Keratinocyte (primary cell): ENCODE measurements around the gene TPD52L1. TPM values are rescaled to one million over a fixed set of nuclear protein-coding genes. Genes with fewer than 3 reads are reported as not detected.

Experiments used
- DNase-seq: peaks from one replicate; pipeline ENCODE4 v3.0.0-alpha.2; 2011; ENCODE audit warnings: low read depth, missing footprints, low spot score
- FAIRE-seq: peaks from 2 replicates; lab custom pipeline; 2011; peaks lifted over from hg19 to GRCh38; lab: Jason Lieb, UNC
- H2AFZ ChIP-seq: 2 replicates; pipeline ENCODE4 v1.6.0; 2012; ENCODE audit warnings: low read length, control low read depth, inconsistent platforms; ENCODE audit not compliant: control insufficient read depth
- H3K27ac ChIP-seq: 2 replicates; pipeline ENCODE4 v1.5.1; 2011; ENCODE audit warnings: low read length; ENCODE audit not compliant: control insufficient read depth, insufficient read depth
- H3K27me3 ChIP-seq: 3 replicates; pipeline ENCODE4 v1.6.0; 2011; ENCODE audit warnings: low read length; ENCODE audit not compliant: control insufficient read depth, insufficient read depth; ENCODE audit errors: extremely low read depth
- H3K36me3 ChIP-seq, 2 experiments: 2 replicates in 1 of 2; 3 replicates in 1 of 2; pipeline ENCODE4 v1.5.1; 2011; ENCODE audit warnings: low read length in 2 of 2, mild to moderate bottlenecking in 1 of 2; ENCODE audit not compliant: control insufficient read depth in 2 of 2, insufficient read depth in 2 of 2; ENCODE audit errors: extremely low read depth in 1 of 2
- H3K4me1 ChIP-seq: 3 replicates; pipeline ENCODE4 v1.5.1; 2011; ENCODE audit warnings: low read length; ENCODE audit not compliant: control insufficient read depth, insufficient read depth; ENCODE audit errors: extremely low read depth
- H3K4me2 ChIP-seq: 3 replicates; pipeline ENCODE4 v1.6.0; 2011; ENCODE audit warnings: low read depth, low read length; ENCODE audit not compliant: control insufficient read depth, insufficient read depth; ENCODE audit errors: extremely low read depth
- H3K4me3 ChIP-seq, 3 experiments: fragments of 200-600 bp in 1 of 3; sonication (generic) in 1 of 3; 2 replicates in 2 of 3; 3 replicates in 1 of 3; pipeline ENCODE4 v1.5.1; 2011 to 2016; ENCODE audit warnings: low read length in 3 of 3, mild to moderate bottlenecking in 3 of 3, control low read depth in 2 of 3, inconsistent platforms in 1 of 3, low read depth in 1 of 3, mixed read lengths in 1 of 3, mixed run types in 1 of 3, moderate library complexity in 1 of 3; ENCODE audit not compliant: control insufficient read depth in 2 of 3, insufficient read depth in 2 of 3; ENCODE audit errors: extremely low read depth in 1 of 3
- H3K79me2 ChIP-seq: 2 replicates; pipeline ENCODE4 v1.6.0; 2012; ENCODE audit warnings: low read length; ENCODE audit not compliant: control insufficient read depth, insufficient read depth
- H3K9ac ChIP-seq: 3 replicates; pipeline ENCODE4 v1.6.0; 2011; ENCODE audit warnings: low read length; ENCODE audit not compliant: control insufficient read depth, insufficient read depth; ENCODE audit errors: extremely low read depth
- H3K9me1 ChIP-seq: 3 replicates; pipeline ENCODE4 v1.6.0; 2011; ENCODE audit warnings: low read length; ENCODE audit not compliant: control insufficient read depth, insufficient read depth; ENCODE audit errors: extremely low read depth
- H3K9me3 ChIP-seq: 2 replicates; pipeline ENCODE4 v1.5.1; 2012; ENCODE audit warnings: low read depth, low read length; ENCODE audit not compliant: control insufficient read depth
- H4K20me1 ChIP-seq: 3 replicates; pipeline ENCODE4 v1.6.0; 2011; ENCODE audit warnings: low read length; ENCODE audit not compliant: control insufficient read depth, insufficient read depth; ENCODE audit errors: extremely low read depth
- CTCF ChIP-seq, 3 experiments: IDR thresholded peaks in 1 of 3; conservative IDR thresholded peaks in 1 of 3; optimal IDR thresholded peaks in 1 of 3; 2 replicates in 2 of 3; 3 replicates in 1 of 3; pipeline versions ENCODE3 to v1.5.1; 2011; ENCODE audit warnings: low read length in 3 of 3, mild to moderate bottlenecking in 3 of 3, moderate library complexity in 2 of 3, control low read depth in 1 of 3, inconsistent platforms in 1 of 3; ENCODE audit not compliant: insufficient read depth in 2 of 3; ENCODE audit errors: extremely low read depth in 1 of 3
- EZH2 ChIP-seq: IDR thresholded peaks from one replicate; pipeline ENCODE4 v1.6.1; 2012; ENCODE audit warnings: inconsistent platforms, mild to moderate bottlenecking, low read length, moderate library complexity
- dilution Hi-C: fragments of 300-500 bp; cut with MboI; formaldehyde crosslinking; loops from one replicate; pipeline ENCODE4 v1.7.0; 2020; ENCODE audit warnings: low sequenced_read_pairs; ENCODE audit not compliant: extremely low pct_ligation_motif_present
- polyA plus RNA-seq, 5 experiments: library from polyadenylated mRNA; depleted of rRNA in 3 of 5; stranded (reverse) in 3 of 5; stranded (forward) in 1 of 5; unstranded in 1 of 5; fragments of >200 nt; gene quantifications; 1 replicate in 1 of 5; 2 replicates in 3 of 5; 3 replicates in 1 of 5; pipeline versions ENCODE4 v1.2.1 to v1.2.3, GENCODE V29; 2011 to 2012; ENCODE audit warnings: missing spikeins in 2 of 5, low read depth in 1 of 5, low replicate concordance in 1 of 5

Gene TPD52L1
- polyA plus RNA-seq, 1 donor (not counting 4 experiments of a cell fraction or from before 2014, with no cell fraction given) = 135 TPM

DNA sequence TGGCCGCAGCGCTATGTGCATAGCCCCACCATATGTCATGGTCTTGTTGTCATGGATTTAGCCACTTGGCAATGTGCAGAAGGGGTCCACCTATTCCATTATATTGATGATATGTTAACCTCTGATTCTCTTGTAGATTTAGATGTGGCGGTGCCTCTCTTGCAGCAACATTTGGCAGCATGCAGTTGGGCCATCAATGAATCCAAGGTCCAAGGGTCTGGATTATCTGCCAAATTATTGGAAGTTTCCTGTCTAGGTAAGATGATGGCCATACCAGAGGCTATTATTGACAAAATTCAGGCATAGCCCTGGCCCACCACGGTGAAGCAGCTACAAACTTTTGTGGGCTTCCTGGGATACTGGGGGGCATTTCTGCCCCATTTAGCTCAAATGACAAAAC is 116.8 kb downstream of the TPD52L1 start:
- no peak overlapping the region for H3K9ac ChIP-seq
- dilution Hi-C loops = no loop called here
- no peak overlapping the region for H3K4me3 ChIP-seq
- H2AFZ ChIP-seq = no peak overlapping the region
- H3K27me3 ChIP-seq = no peaks in the 10 kb centered on the region
- H3K36me3 ChIP-seq = peaks cover 5 to 6% of the 10 kb centered on the region in 2 experiments
- TF ChIP-seq CTCF (optimal IDR thresholded peaks at IDR 0.05 in 1 of 3, IDR thresholded peaks at IDR 0.05 in 1 of 3, conservative IDR thresholded peaks at IDR 0.05 in 1 of 3; ENCODE audit: extremely low read depth in 1 of 3, insufficient read depth in 2 of 3, low read length in 3 of 3) = no peak
- no peak for TF ChIP-seq EZH2
- FAIRE-seq (no peak), DNase-seq (no peak)
- no peaks in the 10 kb centered on the region for H3K79me2 ChIP-seq
- no peak overlapping the region for H3K27ac ChIP-seq
- H4K20me1 ChIP-seq = no peaks in the 10 kb centered on the region
- peaks cover 12% of the 10 kb centered on the region for H3K4me1 ChIP-seq
- H3K4me2 ChIP-seq = no peak overlapping the region
- no peaks in the 10 kb centered on the region for H3K9me1 ChIP-seq
- no peaks in the 10 kb centered on the region for H3K9me3 ChIP-seq

DNA sequence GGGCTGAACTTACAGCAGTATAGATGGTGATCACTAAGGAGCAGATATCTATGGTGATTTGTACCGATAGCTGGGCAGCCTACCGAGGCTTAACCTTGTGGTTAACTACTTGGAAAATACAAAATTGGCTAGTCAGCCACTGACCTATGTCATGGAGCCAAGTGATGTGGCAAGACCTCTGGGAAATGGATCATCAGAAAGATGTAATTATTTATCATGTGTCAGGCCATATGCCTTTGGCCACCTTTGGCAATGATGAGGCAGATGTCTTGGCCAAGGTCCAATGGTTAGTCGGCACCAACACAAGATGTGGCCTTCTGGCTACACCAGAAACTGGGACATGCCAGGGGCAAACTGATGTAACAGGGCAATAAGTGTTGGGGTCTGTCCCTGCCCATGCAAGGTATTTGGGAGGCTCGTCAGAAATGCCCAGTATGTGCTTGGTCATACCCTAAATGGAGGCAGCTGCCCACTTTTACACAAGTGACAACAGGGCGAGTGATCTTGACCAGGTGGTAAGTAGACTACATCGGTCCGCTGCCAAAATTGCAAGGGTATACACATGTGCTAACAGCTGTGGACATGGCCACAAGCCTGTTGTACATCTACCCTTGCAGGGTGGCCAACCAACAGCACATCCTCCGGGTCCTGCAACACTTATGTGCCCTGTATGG is 118.0 kb downstream of the TPD52L1 start:
- FAIRE-seq (no peak), DNase-seq (no peak)
- Histone ChIP-seq H3K4me3 (no peak overlapping the region), H3K27me3 (no peaks in the 10 kb centered on the region), H3K9me1 (no peaks in the 10 kb centered on the region), H3K9ac (no peak overlapping the region), H3K79me2 (no peaks in the 10 kb centered on the region), H3K9me3 (no peaks in the 10 kb centered on the region), H3K27ac (no peak overlapping the region), H3K4me2 (no peak overlapping the region), H4K20me1 (no peaks in the 10 kb centered on the region), H3K4me1 (peaks cover 12% of the 10 kb centered on the region), H2AFZ (no peak overlapping the region), H3K36me3 (peaks cover 5 to 15% of the 10 kb centered on the region in 2 experiments)
- dilution Hi-C loops = no loop called here
- TF ChIP-seq CTCF (optimal IDR thresholded peaks at IDR 0.05 in 1 of 3, IDR thresholded peaks at IDR 0.05 in 1 of 3, conservative IDR thresholded peaks at IDR 0.05 in 1 of 3; ENCODE audit: extremely low read depth in 1 of 3, insufficient read depth in 2 of 3, low read length in 3 of 3) (no peak), EZH2 (no peak)
